HG02623 (cell line): ENCODE measurements around the gene NELFCD.
"Not testable (repeated sequence)": the region's sequence is repeated elsewhere in the genome, so short reads cannot be mapped to it uniquely, and the experiment has no call there.

ENCODE experiments used
- ATAC-seq: cut with Tn5 transposase; IDR thresholded peaks from one replicate; pipeline ENCODE4 v1.9.1; 2021; ENCODE audit warnings: moderate library complexity; ENCODE audit not compliant: unreplicated experiment

Gene NELFCD

DNA sequence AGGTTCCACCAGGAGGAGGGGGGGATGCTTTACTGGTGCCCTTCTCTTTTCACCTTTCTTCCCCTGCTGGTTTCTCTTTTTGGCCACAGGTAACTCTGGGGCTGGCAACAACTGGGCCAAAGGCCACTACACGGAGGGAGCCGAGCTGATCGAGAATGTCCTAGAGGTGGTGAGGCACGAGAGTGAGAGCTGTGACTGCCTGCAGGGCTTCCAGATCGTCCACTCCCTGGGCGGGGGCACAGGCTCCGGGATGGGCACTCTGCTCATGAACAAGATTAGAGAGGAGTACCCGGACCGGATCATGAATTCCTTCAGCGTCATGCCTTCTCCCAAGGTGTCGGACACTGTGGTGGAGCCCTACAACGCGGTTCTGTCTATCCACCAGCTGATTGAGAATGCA, 42.6 kb downstream of the NELFCD start:
- ATAC-seq = no peak

DNA sequence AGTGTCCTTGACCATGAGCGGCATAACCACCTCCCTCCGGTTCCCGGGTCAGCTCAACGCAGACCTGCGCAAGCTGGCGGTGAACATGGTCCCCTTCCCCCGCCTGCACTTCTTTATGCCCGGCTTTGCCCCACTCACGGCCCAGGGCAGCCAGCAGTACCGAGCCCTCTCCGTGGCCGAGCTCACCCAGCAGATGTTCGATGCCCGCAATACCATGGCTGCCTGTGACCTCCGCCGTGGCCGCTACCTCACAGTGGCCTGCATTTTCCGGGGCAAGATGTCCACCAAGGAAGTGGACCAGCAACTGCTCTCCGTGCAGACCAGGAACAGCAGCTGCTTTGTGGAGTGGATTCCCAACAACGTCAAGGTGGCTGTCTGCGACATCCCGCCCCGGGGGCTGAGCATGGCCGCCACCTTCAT, 43.1 kb downstream of the NELFCD start:
- no peak for ATAC-seq

DNA sequence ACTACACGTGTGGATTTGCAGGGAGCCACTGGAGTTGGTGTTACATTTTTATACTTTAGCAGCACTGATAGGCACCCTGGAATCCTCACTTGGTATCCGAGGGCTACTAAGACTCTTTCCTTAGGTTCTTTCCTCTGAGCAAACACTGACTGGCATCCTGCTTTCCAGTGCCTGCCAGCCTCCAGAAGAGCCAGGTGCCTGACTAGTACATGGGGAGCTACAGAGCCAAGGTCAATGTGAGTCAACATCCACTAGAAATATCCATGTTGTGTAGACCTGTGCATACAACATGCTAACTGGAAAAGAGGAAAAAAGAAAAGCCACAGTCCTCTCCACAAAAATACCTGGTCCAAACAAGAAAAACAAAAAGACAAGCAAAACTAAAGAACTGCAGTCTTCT, 44.0 kb downstream of the NELFCD start:
- ATAC-seq = no peak

DNA sequence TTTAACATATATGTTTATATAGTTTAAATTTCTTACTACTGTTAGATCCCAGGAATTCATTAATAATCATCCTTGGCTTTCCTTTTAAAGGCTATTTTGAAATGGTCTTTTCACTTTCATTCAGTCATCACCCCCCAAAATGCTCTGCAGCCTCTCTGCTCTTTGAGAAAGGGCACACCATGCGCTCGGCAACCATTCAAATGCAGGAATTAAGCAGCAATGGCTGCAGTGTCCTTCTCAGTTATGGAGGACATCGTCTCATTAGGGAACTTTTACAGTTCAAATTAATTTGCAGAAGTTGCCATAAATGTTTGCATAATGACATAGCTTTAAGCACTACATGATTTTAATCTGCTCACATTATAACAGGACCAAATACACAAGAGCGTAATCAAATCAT, 44.5 kb downstream of the NELFCD start:
- ATAC-seq = no peak

DNA sequence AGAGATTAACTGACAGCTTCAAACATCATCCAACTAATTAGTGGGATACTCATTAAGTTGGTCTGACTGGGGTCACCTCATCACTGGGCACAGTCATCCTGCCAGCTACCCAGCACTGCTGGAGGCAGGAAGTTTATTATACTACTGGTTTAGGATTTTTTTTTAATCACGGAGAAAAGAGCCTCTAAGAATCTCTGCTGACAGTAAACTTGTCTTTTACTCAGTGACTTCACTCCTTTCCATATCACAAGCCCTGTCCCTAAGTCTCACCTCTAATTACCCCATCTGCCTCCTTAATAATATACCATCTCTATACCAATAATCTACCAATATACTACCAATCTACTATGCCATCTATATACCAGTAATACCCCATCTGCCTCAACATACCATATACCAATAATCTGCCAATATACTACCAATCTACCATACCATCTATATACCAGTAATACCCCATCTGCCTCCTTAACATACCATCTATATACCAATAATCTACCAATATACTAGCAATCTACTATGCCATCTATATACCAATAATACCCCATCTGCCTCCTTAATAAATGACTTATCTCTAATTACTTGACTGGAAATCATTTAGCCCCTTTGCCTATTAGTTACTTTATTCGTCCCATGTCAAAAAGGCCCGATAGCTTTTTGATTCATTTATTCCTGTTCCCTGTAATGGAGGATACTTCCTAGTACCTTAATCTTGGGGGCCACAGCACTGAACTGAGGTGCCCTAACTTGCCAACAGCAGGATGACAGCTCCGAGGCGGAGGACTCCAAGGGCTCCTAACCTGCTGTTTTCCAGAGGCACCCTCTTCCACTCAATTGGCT, 46.1 kb downstream of the NELFCD start:
- ATAC-seq = no peak

DNA sequence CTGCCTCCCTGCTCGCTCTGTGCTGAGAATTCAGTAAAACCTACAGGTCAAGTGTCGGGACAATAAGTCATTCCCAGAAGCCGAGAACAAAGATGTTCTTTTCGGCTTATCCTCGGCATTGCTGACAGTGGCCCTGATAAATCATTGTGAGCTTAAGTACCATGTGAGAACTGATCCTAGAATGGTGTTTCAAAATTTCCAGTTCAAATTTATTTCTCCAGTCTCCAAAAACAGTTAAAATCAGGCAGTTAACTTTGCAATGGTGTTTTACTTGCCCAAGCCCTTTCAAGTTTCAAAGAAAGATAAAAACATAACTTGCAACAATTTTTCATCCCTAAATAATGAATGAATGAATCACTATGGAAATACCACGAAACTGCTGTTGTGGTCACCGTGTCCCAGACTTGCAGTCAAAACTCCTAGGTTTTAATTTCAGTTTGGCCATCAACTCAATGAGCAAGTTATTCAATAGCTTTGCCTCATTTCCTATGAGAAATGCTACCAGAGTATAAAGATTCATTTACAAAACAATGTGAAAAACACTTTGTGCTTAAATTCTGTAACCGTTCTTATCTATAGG, 46.8 kb downstream of the NELFCD start:
- no peak for ATAC-seq

DNA sequence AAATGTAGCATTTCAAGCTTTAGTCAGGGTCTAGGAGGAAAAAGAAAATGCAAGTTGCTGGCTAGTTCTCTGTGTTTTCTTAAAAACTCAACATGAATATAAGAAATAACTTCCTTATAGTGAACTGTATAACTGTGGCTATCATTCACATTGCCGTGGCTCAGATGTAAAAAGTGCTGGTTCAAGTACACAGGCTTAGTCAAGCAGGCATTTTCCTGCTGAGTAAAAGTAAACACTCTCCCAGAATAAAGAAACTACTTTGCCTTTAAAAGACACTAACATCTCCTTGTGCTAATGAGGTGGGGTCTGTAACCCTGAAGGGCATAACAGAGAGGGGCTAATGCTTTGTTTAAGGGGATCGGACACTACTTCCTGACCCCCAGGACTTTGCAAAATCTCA, 47.8 kb downstream of the NELFCD start:
- no peak for ATAC-seq

DNA sequence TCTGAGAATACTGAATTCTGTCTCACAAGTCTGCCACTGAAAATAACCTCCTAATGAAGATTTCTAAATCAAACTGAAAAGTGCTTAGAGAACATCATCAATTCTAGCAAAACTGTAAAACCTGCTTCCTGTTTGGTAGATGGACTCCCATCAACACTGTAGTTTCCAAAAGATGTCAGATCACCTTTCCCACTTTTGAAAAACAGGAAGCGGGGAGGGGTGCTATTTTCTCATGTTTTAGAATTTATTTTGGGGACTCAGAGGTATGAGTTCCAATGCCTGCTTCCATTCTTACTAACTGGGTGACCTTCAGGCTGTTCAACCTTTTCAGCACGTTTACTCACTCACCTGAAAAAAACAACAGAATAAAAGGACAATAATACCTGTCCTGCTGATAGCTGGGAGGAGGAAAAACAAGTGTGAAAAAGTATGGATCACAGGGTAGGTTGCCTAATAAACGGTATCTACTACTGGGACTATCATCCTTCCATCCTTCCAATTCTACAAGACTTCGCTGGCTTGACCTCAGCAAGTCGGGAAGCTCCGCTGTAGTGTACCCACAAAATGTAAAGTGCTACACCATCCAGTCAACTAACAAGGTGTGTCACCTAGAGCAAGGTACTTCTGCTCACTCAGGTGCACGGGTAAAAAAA, 50.0 kb downstream of the NELFCD start:
- ATAC-seq = no peak

DNA sequence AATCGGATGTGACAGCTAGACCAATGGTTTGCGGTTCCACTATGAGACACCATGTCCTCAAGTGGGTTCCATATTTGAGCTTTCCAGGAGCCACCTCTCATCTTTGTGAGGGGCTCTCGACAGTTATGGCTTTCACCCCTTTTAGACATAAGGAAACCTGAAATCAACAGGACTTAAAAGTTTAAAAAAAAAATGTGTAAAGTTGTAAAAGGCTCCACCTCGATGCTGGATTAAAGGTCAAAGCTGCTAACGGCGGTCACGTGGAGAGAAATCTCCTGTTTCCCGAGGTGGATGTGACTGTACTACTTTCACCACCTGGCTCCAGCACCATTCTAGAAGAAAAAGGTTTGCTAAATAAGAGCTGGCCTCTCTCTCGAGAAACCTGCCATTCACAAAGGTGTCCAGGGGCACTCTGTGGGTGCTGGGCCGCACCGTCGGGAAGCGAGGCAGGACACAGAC, 50.5 kb downstream of the NELFCD start:
- no peak for ATAC-seq

DNA sequence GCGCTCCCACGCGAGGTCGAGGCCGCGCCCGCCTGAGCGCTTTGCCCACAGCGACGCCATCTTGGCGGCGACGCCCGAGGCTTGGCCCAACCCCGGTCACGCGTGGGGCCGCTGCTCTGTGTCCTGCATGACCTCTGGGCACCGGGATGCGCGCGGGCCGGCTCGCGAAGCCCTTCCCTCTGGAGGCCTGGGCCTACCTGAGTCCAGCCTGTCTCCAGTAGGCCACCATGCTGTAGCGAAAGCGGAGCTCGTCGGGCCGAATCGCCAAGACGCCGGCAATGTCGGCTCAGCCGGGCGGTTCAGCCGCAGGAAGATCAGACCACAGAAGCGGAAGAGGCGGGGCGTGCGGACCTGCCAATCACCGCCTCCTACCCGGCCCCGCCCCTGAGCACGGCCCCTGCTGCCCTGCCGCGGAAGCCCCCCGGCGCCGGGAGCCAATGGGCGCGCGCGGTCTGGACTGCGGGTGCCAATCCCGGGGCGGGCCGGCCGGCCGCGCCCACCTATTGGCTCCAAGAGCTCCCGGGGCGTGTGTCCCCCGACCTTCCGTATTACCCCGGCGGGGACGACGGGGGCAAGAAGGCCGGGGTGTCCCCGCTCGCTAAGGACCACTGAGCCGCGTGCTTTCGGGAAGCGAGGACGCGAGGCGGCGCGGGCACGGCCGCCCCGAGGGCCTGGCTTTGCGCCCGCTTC, 51.1 kb downstream of the NELFCD start, which contains the start of gene ATP5F1E:
Gene ATP5F1E (minus strand): TSS at position 313 of the 690 bp plus-strand sequence. CDS start 84 bp downstream, at position 229.
- peak; percentile 94 for ATAC-seq

DNA sequence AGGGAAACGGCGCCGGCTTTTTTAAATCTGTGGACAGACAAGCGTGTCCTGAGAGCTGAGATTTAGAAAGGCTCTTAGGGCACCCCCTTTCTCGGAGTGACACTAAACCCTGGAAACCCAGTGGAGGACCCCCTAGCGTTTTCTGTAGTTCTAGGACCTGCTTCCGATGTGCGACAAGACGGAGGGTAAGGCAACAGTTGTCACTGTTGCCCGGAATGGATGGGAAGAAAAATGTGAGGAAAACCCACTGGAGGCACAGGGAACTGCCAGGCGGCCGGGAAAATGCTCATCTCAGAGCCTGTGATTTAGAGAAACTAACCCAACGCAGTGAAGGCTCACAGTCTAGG, 51.6 kb downstream of the NELFCD start:
- no peak for ATAC-seq

DNA sequence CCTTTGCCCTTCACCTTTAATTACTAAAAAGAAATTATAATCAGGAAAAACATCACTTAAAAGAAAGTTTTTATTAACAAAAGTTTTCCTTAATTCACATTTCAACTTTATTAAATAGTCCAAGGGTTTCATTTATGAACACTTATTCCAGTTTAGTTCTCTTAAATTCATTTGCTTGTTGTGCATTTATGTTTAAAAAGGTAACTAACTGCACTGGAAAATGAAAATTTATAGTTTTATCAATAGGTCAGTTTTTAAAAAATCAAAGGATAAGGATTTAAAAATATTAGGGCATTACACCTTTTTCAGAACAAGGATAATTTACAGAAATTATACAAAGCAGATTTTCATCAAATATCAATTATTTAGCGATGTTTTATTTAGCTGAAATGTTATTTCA, 52.0 kb downstream of the NELFCD start:
- no peak for ATAC-seq

DNA sequence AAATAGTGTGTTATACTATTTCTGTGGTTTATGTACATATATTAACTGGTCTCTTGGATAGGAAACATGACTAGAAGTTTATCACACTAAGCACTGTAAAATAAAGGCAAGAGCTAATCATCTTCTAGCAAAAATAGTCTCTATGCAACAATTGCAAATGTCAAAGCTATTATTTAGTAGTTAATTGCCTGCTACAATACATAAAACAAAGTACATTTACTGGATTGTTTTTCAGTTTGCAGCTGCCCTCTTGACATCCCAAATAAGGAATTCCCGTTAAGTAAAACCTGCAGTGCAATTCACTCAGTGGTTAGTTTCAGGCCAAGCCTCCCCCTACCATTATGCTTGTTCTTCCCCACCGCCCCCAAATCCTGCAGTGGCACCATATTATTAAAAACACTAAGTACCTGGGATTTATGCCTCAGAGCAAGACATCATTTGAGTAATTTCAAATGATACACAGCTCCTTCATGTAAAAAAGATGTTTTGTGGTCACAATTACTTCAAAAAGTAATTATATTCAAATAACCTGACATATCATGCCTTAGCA, 52.6 kb downstream of the NELFCD start:
- ATAC-seq = no peak

DNA sequence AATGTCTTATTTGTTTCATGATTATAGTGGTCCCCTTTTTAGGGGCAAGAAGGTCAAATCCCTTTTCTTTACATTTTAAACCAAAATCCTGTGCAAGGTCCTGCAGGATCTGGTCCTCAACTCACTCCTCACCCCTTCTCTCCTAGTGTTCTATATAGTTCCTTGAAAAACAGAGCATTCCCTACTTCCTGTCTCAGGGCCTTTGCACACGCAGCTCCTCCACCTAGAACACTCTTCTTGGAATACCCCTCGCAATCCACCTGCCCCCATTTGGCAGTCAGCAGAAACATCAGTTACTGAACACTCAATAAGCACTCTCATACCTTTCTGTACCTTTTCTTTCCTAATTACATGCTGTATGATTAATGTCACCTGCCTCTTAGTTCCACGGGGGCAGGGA, 54.3 kb downstream of the NELFCD start:
- ATAC-seq = no peak

DNA sequence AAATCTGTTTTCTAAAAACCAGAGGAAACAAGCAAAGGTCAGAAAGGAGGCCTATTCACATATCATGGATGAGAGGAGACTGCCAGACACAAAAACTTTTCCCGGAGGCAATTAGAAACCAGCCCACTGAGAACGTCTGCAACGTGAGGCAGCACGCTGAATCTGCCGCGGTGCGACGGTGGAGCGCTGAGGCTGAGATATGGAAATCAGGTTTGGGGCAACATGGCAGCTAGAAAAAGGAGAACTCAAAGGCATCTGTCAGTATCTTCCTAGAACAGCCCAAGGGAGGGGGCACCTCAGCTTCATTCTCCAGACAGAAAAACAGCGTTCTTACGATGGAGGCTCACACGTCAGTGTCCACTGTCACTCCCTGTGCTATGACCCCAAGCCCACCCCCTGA, 56.3 kb downstream of the NELFCD start:
- ATAC-seq = no peak

DNA sequence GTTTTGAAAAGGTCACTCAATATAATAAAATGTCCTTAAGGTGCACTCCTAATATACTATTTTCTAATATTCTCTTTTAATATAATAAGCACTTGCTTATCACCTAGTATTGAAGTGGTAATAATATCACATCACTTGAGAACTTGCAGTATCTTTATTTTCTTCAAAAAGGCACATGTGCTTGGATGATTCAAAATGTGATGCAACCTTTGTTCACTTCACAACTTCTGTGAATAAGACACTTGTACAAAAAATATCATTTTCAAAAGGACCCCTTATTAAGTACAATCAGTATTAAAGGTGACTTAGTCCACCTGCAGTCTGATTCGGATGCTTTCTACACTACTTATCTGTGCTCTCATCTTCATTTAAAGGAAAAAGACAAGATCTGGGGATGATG, 58.2 kb downstream of the NELFCD start:
- no peak for ATAC-seq

DNA sequence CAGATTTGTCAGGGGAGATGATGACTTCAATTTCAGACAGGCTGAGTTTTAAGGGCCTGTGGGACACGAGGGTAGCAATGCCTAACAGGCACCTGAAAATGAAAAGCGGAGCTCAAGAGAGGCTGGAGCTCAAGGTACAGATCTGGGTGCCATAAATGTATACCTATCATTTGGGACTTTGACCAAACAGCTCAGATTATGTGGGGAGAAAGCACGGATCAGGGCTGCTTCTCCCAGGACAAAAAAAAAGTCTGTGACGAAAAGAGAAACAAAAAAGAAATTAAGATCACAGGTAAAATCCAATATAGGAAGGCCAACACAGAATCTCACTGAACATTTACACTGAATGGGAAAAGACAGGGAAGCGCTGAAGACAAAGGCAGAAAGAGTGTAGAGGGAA, 59.6 kb downstream of the NELFCD start:
- ATAC-seq = no peak

DNA sequence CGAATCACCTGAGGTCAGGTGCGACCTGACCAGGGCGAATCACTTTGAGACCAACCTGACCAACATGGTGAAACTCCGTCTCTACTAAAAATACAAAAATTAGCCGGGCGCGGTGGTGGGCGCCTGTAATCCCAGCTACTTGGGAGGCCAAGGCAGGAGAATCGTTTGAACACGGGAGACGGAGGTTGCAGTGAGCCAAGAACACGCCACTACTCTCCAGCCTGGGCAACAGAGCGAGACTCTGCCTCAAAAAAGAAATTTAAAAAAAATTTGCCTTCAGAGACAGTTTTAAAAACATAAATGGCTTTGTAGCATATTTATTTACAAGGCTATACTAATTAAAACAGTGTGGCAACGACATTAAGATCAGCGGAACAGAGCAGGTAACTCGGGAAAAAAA, 60.4 kb downstream of the NELFCD start:
- ATAC-seq = not testable (repeated sequence)

DNA sequence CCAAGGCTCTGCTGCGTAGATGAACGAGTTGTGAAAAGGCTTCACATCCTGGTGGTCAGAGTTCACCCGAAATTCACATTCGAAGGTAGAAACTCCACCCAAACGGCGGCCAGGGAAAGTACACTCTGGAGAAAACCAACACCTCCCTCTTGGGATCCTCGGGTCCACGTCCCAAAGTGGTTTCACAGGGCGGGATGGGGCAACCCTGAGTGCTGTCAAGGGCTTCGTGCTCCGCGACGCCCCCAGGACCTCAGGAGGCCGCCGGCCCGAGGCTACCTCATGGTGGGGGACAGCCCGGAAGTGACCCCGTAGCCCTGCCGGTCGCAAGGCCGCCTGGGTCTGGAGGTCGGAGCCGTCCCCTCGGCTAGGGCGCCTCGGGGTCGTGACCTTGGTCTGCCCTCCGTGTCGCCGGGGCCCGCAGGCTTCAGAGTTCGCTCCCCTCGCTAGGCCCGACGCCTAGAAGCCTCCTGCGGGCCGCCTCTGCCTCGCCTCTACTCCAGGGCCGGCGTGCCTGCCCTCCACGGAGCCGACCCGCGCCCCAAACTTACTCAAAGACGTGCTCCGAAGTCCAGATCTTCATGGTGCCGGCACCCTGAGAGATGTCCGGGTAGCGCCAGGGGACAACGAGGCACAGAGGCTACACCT, 61.2 kb downstream of the NELFCD start, which contains the start of gene PRELID3B:
Gene PRELID3B (minus strand): TSS at position 636 of the 645 bp plus-strand sequence. CDS start 56 bp downstream, at position 580.
- ATAC-seq = peak; percentile 21

DNA sequence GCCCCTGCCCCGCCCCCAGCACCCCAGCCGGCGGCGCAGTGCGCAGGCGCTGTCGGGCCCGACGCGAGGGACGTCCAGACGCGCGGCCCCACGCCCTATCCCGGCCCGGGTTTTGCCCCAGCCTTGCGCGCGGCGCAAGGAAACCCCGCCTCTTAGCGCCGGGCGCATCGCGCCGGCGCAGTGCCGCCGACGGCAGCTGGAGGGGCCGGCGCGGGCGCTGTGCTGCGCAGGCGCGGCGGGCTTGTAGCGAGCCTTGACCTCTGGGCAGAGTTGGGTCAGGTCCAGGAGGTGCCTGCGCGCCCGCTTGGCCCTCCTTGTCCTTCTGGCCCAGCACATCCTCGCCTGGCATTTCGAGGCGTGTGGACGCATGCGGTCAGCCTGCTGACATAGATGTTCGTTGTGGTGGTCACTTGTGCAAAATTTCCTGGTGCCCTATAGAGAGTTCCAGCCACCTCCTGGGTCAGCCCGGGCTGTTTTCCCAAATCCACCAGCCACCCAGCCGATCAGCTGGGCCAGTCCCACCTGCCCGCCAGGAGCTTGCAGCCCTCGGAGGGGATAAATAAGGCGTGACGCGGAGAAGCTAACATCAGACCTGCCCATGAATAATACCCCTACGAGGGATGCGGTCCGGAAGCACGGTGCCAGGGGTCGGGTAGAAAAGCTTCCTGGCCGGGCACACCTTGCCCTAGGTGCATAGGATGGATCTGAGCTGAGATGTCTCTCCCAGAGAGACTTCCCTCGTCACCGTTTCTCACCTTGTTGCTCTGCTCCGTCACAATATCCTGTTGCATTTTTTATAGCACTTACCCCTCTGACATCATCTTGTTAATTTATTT, 62.0 kb downstream of the NELFCD start:
- peak; percentile 90 for ATAC-seq
